Gastrocnemius medialis (tissue), 4 donors: ENCODE data around the gene AQP12A.

ENCODE experiments used
- CTCF ChIP-seq, 5 experiments: fragments of 450-650 bp in 3 of 5; fragments of 200-600 bp in 2 of 5; sonication (generic) in 2 of 5; IDR thresholded peaks in 4 of 5; conservative IDR thresholded peaks in 1 of 5; 1 replicate in 4 of 5; 2 replicates in 1 of 5; pipeline ENCODE4 v1.5.1; 2016 to 2019; ENCODE audit warnings: antibody characterized with exemption in 5 of 5, mild to moderate bottlenecking in 3 of 5, moderate library complexity in 3 of 5
- POLR2A ChIP-seq, 2 donors: fragments of 450-650 bp; IDR thresholded peaks; one replicate each; pipeline ENCODE4 v1.6.1; 2017; ENCODE audit warnings: antibody characterized with exemption in 2 of 2, mild to moderate bottlenecking in 2 of 2, moderate library complexity in 2 of 2

- TF ChIP-seq CTCF (IDR thresholded peaks at IDR 0.05 in 4 of 5, conservative IDR thresholded peaks at IDR 0.05 in 1 of 5) (no peak), POLR2A (IDR thresholded peaks at IDR 0.05) (no peak)
These were observed 32.8 kb downstream of the AQP12A start for GRCh38 chr2:240724431-240724830.
